Stimulated activated CD4-positive, alpha-beta T cell treated with anti-CD3 and anti-CD28 coated beads, TNF-alpha, amount 100 ng/mL, for 4 hours (primary cell): ENCODE results near the gene ATR.
"Not testable (repeated sequence)": the region's sequence is repeated elsewhere in the genome, so short reads cannot be mapped to it uniquely, and the experiment has no call there.

ENCODE experiments used
- DNase-seq, 3 experiments: peaks; one replicate each; pipeline ENCODE4 v3.0.0-alpha.2; 2020; ENCODE audit warnings: low read depth in 3 of 3

Gene ATR

DNA sequence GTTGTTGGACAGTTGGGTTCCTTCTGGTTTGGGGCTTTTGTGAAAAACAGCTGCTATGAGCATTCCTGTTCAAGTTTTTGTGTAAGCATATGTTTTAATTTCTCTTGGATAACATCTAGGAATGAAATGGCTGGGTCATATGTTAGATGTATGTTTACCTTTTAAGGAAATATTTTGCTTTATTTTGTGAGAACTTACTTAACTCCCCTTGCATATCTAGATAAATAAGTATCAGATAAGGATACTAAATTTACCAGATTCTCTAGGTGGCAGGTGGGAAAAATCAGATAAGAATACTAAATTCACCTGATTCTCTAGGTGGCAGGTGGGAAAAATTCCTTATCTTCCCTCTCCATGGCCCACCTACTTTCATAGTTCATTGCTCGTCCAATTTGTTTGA is 16.6 kb upstream of the ATR start:
- DNase-seq, result no peak

DNA sequence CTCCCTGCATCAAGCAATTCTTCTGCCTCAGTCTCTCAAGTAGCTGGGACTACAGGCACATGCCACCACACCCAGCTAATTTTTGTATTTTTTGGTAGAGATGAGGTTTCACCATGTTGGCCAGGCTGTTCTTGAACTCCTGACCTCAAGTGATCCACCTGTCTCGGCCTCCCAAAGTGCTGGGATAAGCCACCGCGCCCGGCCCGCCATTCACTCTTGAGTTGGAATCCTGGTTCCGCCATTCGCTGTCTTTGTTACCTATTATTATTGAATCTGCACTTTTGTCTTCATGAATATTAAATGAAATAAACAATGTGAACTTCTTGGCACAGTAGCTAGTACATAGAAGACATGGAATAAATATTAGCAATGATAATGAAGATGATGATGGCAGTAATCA is 13.7 kb upstream of the ATR start:
- DNase-seq, result not testable (repeated sequence)

DNA sequence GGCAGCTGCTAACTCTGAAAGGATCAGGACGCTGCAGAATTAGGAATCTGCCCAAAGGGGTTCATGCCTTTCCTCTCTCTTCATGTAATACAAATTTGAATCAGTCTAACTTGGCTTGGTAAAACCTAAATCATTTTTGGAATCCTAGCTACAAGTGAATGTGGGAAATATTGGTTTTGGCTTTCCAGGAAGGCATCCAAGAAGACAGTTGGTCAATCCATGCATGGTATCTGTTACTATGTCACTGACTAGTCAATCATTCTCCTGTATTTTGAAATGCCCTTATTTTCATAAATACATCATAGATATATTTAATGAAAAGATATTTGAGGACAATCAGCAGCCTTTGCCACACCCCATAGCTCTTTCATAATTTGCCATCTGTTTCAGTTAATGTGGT is 10.2 kb upstream of the ATR start:
- DNase-seq, result no peak

DNA sequence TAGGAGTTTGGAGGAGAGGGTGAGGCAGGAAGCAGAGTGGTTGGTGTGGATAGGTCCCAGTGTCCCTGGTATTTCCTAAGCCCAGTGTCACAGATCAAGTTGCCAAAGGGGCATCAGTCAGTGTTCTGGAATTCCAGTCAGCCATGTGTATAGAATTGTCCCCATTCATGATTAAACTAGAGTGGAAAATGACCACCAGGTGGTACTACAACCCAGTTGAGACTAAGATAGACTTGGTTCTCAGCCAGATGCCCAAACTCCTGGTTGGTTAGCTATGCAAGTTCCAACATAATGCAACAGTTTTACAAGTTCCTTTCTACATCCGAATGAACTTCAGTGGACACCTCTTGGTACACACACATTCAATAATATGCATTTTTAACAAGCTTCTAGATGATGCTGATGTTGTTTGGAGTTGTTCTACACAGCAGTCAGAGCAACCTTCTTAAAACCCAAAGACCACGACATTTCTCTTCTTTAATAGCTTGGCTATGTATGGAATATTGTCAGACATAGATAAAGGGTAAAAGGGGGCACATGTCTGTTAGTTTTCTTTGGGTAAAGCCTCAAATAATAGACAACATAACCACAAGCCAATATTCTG is 8.4 kb upstream of the ATR start:
- DNase-seq, result no peak

DNA sequence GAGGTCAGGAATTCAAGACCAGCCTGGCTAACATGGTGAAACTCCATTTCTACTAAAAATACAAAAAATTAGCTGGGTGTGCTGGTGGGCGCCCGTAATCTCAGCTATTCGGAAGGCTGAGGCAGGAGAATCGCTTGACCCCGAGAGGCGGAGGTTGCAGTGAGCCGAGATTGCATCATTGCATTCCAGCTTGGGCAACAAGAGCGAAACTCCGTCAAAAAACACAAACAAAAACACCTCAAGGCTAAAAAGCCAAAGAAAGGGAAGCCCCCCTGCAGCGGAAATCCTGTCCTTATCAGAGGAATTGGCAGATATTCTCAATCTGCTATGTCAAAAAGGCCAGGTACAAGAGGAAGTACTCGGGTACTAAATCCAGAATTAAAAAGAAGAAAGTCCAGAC is 2.5 kb upstream of the ATR start:
- DNase-seq, result not testable (repeated sequence)

DNA sequence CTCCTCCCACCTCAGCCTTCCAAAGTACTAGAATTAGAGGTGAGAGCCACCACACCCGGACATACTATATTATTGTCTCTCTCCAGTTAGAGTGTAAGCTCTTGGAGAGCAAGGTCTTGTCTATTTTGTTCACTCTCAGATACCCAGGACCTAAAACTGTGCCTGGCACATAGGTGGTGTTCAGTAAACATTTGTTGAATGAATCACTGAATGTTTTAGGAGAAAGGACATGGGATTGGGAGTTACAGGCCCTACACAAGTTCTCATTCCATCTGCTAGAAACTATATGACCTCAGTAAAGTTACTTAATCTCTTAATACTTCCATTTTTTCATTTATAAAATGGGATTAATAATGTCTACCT is 1.5 kb upstream of the ATR start:
- DNase-seq, result no peak

DNA sequence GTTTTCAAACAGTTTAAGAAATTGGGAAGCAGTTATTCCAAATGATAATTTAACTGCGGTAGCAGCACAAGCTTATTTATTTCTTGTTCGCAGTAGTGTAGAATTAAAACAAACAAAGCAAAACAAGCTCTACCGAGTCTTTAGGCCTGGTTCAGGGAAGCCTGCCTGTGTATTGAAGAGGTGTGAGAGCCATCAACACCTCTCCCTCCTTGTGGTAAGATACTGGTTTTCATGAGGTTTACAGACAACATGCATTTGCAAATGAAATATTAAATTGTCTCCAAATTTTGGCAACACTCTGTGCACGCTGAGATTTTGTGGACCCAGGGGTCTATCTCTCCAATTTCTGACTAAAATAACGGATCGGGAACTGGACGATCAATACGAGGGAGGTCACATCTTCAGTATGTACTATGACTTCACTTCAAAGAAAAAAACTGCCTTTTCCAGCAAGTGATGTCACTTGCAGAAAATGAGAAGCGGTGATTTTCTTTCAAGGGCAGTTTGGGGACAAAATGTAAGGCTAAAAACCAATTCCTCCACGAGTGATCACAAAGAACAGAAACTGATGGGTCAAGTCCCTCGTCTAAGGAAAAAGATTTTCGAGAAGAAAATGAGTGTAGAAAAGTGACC is 721 bp downstream of the ATR start:
- DNase-seq, result no peak

DNA sequence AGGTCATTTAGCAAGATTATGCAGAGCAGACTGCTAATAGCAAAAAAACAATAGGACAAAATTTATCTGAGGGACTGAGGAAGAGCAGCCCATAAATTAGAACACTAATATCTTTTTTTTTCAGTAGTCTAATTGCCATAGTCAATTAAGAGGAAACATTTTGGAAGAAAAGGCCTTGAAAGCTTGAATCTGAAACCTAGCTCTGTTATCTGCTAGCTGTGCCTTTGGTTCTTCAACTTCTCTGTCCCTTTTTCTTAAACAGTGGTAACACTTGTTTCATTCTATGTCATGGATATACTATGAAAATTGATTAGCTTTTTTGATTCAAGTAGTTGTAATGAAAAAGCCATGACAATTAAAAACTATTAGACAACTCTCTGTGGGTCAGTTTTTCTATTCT is 1.7 kb downstream of the ATR start:
- DNase-seq, result no peak

DNA sequence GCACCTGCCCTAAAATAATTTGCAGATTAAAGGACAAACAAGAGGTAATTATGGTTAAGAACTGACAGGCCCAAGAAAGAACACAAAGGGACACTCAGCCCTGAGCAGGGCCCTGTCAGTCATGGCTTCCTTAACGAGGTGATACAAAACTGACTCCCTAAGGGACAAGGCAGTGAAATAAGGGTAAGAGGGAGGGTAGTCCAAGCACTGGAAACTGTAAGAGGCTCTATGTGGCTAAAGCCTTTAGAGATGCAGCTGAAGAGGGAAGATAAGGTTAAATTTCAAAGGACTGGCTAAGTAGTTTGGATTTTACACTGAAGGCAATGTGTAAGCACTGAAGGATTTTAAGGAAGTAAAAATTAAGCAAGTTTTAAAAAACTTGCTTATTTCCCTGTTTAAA is 3.9 kb downstream of the ATR start:
- DNase-seq, result no peak

DNA sequence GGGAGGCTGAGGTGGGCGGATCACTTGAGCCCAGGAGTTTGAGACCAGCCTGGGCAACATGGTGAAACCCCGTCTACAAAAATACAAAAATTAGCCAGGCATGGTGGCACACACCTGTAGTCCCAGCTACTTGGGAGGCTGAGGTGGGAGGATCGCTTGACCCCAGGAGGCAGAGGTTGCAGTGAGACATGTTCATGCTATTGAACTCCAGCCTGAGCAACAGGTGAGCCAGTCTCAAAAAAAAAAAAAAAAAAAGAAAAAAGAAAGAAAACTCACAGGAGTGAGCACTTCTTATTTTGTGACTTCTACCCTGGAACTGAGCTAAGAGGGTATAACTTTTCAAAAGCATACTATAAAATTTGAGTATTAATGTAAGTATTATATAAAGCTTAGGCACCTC is 4.3 kb downstream of the ATR start:
- DNase-seq, result not testable (repeated sequence)

DNA sequence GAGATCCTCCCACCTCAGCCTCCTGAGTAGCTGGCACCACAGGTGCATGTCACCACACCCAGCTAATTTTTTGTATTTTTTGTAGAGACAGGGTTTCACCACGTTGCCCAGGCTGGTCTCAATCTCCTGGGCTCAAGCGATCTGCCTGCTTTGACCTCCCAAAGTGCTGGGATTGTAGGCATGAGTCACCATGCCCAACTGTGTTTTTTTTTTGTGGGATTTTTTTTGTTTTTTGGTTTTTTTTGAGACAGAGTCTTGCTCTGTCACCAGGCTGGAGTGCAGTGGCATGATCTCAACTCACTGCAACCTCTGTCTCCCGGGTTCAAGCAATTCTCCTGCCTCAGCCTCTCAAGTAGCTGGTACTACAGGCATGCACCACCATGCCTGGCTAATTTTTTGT is 9.1 kb downstream of the ATR start:
- not testable (repeated sequence) for DNase-seq

DNA sequence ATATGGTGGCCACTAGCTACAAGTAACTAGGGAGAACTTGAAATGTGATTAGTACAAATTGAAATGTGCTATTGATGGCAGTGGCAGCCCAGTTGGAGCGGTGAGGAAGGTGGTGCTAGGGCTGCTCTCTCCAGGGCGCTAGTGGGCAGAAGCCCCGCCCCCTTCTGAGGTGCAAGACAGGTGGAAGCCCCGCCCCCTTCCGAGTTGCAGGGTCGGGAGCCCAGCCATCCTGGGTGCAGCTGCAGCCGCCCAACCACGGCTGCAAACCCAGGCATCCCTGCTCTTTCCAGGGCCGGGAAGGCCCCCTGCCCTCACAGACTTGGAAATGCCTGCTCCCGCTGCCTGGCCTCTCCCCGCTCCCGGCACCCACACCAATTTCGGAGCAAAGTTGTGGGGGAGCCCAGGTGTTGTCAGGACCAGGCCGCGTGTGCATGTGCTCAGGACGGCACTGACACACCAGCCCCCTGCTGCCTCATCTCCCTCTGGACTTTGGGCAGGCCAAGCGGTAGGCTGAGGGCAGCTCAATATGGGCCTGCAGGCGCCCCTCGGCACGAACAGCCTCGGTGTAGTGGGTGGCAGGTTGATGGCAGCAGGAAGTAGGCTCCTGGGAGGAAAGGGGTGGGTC is 10.0 kb downstream of the ATR start:
- DNase-seq, result no peak

DNA sequence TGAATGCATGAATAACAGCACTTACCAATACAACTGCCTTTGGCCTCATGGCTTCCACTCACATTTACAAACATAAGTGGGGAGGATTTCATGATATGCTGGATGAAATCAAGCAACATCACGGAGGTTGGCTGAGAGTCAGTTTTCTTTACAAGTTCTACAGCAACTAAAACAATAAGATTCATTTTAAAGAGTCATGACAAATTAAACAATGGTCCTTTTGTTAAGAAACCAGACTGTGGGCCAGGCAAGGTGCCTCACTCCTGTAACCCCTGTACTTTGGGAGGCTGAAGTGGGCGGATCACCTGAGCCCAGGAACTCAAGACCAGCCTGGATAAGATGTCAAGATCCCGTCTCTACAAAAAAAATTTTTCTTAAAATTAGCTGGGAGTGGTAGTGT is 12.4 kb downstream of the ATR start:
- DNase-seq, result no peak

DNA sequence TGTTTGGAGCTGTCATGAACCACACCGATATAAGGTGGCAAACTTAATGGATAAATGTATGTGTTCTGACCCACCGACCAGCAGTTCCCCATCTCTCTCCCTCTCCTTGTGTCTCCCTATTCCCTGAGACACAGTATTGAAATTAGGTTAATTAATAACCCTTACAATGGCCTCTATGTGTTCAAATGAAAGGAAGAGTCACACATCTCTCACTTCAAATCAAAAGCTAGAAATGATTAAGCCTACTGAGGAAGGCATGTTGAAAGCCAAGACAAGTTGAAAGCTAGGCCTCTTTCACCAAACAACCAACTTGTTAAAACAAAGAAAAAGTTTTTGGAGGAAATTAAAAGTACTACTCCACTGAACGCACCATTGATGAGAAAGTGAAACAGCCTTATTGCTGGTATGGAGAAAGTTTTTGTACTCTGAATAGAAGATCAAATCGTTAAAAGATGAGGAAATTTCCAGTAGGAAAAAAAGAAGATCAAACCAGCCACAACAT is 15.0 kb downstream of the ATR start:
- DNase-seq, result no peak

DNA sequence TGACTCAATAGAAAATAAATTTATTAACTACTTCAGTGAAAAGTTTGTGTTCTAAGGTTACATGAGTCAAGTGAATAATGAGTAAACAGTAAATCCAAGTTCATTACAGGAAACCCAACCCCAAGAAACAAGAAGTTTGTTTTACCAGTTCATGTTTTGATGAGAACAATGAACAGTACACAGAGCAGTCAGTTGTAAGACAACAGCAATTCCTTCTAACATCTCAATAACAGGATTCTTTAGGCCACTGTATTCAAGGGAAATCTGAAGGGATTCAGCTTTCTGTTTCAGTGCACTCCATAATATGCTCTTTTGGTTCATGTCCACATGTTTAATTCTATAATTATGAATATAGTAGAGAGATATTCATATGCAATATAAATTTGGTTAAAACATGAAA is 18.4 kb downstream of the ATR start:
- no peak for DNase-seq

DNA sequence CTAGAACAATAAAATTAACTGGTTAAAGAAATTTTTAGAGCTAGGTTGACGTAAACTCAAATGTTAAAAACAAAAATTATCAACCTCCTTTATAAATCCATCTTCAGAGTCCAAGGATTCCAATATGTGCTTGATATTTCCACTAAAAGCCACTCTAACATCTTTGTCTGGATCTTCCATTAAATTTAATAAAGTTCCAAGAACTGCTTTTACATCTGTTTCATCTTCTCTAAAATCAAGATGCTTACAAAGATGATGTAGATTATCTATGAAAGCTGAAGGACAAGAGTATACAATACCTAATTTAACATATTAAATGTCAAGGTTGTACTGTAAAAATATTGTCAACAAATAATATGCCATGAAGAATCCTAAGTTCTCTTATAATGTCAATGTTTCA is 24.8 kb downstream of the ATR start:
- DNase-seq, result no peak

DNA sequence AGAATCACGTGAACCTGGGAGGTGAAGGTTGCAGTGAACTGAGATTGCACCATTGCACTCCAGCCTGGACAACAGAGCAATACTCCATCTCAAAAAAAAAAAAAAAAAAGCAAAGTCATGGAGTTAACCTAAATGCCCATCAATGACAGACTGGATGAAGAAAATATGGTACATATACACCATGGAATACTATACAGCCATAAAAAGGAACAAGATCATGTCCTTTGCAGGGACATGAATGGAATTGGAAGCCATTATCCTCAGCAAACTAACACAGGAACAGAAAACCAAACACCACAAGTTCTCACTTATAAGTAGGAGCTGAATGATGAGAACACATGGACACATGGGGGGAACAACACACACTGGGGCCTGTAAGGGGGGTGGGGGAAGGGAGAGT is 26.0 kb downstream of the ATR start:
- not testable (repeated sequence) for DNase-seq

DNA sequence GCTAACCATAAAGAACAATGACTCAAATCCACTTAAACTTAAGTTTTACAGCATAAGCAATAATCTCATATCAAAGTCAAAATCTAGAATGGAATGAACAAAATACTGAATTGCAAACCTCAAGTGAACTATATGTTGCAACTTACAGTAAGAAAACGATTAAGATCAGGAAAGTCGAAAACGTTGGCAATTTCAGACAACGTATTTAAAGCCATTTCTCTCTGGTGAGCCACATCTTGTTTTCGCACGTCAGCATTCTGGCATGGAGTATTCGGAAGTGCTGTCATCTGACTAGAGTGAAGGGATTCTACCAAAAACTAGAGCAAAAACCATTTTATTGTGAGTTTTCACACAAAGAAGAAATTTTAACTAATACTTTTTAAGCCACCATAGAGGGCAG is 28.5 kb downstream of the ATR start:
- no peak for DNase-seq

DNA sequence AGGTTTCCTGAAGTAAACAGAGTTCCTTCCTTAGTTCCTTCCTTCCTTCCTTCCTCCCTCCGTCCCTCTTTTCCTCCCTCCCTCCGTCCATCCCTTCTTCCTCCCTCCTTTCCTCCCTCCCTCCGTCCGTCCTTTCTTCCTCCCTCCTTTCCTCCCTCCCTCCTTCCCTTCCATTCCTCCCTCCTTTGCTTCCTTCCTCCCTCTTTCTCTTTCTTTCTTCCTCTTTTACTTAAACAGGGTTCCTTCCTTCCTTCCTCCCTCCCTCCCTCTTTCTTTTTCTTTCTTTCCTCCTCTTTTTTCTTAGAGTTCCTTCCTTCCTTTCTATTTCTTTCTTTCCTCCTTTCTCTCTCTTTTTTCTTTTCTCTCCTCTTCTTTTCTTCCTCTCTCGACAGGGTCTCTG is 35.2 kb downstream of the ATR start:
- no peak for DNase-seq

DNA sequence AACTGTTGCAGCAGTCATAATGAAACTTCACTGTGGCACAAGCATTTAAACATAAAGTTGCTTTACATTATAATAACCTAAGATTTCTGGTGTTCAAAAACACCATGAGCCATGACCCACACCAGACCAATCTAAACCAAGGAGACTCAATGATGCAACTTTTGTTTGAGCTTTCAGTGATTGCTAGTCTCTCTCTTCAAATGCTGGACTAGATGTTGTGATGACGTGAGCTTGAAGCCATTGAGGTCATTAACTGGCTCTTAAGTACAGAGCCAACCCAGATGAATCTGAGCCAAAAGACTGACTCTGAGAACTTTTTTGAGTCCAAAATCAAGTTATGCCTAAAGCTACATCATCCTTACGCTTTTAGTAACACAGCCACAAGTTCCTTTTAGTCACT is 36.5 kb downstream of the ATR start:
- DNase-seq, result no peak

DNA sequence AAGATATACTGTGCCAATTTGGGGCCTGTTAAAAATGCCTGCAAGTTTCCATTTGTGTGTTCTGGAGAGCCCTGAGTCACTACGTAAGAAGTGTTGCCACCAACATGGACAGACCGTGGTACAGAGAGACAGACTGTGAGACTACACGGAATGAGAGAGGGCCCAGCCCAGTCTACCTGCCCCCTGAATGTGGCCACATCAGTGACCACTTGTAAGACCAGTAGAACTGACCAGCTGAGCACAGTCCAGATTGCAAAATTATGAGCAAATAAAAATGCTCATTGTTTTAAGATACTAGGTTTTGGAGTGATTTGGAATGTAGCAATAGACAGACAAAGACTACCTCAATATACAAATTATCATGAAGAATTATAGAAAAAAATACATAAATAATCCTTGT is 42.0 kb downstream of the ATR start:
- no peak for DNase-seq

DNA sequence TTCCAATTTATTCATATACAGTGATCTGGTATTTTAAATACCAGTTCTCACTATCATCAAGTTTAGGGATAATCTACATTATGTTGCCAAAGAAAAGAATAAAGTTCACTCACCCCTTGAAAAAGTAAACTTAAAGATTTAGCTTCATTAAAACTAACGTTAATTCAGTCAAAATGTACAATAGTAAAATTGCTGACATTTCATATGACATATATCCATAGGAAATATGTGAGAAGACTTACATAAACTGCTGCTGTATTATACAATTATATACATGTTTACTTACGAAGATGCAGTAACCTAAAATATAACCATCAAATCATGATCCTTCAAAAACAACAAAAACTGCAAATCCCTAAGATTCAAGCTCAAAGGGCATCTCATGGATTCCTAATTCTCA is 44.0 kb downstream of the ATR start:
- no peak for DNase-seq

DNA sequence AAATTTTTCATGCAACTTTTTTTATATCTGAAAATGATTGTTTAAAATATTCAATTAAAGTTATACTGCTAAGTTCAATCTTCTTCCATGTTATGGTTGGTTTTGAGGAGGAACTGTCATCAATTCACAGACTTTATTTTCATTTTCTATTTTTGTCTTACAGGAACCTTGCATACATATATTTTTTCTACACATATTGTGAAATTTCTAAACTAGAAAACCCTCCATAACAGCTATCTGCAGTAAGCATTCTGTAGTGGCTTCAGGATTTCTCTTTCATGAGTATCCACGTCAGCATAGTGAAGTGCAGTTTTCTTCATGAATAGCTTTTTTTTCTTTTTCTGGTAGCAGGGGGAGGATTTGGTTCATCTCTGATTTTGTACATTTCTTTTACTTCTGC is 48.2 kb downstream of the ATR start:
- DNase-seq, result no peak
